HUES64 (cell line): ENCODE measurements around the gene SH3RF1.

Experiments used
- H3K27ac ChIP-seq: 2 replicates; pipeline ENCODE4 v1.7.0; 2013; ENCODE audit warnings: low read depth, low read length, inconsistent platforms
- H3K27me3 ChIP-seq: 2 replicates; pipeline ENCODE4 v1.6.1; 2013; ENCODE audit warnings: mild to moderate bottlenecking, low read length; ENCODE audit not compliant: insufficient read depth
- H3K36me3 ChIP-seq: 2 replicates; pipeline ENCODE4 v1.6.1; 2013; ENCODE audit warnings: mild to moderate bottlenecking, low read length; ENCODE audit not compliant: insufficient read depth
- H3K4me1 ChIP-seq: 2 replicates; pipeline ENCODE4 v1.6.1; 2013; ENCODE audit warnings: mild to moderate bottlenecking, low read length, moderate library complexity; ENCODE audit not compliant: insufficient read depth
- H3K4me3 ChIP-seq: 2 replicates; pipeline ENCODE4 v1.5.1; 2013; ENCODE audit warnings: mild to moderate bottlenecking, low read length, moderate library complexity
- H3K9ac ChIP-seq: 2 replicates; pipeline ENCODE4 v1.6.1; 2013; ENCODE audit warnings: mild to moderate bottlenecking, low read depth, low read length
- H3K9me3 ChIP-seq: 2 replicates; pipeline ENCODE4 v1.6.1; 2013; ENCODE audit warnings: low read depth, low read length; ENCODE audit not compliant: insufficient read depth
- WGBS: fragments of 150-250, 120-280 bp; methylation state at CpG from one replicate; pipeline ENCODE4 v1.1.7; 2013; ENCODE audit warnings: missing lambda C conversion rate; 5-methylcytosine and 5-hydroxymethylcytosine counted together

The SH3RF1 gene

GRCh38 chr4:169071747-169072146 is 199.0 kb downstream of the SH3RF1 start:
- Histone ChIP-seq H3K4me3 (no peak overlapping the region), H3K36me3 (no peaks in the 10 kb centered on the region), H3K27me3 (no peaks in the 10 kb centered on the region), H3K4me1 (peaks cover 16% of the 10 kb centered on the region), H3K9me3 (no peaks in the 10 kb centered on the region), H3K9ac (no peak overlapping the region), H3K27ac (no peak overlapping the region)
- WGBS, result 84% methylated on average over 7 of the region's 7 CpGs

DNA sequence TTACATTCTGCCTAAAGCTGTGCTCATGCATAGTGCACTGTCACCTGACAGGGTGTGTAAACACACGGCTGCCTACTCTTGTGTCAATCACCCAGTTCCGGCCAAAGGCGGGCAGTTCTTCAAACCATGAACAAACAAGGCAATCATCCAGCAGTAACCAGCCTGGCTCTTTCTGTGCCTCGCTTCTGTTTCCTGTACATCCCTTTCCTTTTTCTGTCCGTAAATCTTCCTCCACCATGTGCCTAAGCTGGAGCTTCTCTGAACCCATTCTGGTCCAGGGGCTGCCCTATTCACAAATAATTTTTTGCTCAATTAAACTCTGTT is 199.9 kb downstream of the SH3RF1 start:
- H3K9ac ChIP-seq, result peak overlapping the region; percentile 56
- H3K36me3 ChIP-seq, result no peaks in the 10 kb centered on the region
- peaks cover 16% of the 10 kb centered on the region for H3K4me1 ChIP-seq
- no peaks in the 10 kb centered on the region for H3K9me3 ChIP-seq
- no peaks in the 10 kb centered on the region for H3K27me3 ChIP-seq
- H3K4me3 ChIP-seq, result no peak overlapping the region
- H3K27ac ChIP-seq, result peak overlapping the region; percentile 82
- 72% methylated on average over 5 of the region's 5 CpGs for WGBS

DNA sequence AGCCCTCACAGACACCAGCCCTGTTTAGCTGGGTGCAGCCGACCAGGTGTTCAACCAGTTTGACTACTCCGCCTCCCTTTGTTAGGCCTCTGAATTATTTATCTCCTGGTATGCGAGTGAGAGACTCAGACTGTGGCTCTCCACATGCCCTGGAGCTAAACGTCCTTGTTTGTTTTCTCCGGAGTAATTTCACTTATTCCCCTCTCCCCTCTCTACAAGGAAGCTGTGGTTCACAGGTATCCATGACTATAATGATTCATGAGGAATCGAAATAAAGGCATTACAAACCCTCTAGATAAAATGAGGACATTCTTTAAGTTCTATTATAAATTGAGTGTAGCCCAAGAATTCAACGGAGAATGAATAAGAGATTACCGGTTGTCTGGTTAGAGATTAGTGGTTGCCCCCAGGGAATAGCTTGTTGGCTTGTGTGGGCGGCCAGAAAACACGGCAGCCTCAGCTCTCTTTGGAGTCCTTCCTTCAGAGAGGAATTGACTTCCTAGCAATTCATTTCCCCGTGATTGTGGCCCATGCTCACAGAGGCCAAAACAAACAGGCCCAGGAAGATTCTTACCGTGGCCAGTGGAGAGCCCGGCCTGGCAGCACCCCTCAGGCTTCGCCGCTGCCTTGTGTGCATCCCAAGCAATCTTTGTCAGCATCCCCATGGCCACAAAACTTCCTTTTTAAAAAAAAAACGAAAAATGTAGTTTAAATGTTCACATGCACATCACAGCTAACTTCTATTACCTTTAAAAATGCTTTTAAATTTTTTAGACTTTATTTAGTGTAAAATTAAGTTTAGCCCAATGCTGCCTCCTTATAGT is 200.5 kb downstream of the SH3RF1 start:
- H3K9me3 ChIP-seq, result no peaks in the 10 kb centered on the region
- H3K4me1 ChIP-seq, result peaks cover 16% of the 10 kb centered on the region
- peak overlapping the region; percentile 82 for H3K27ac ChIP-seq
- H3K4me3 ChIP-seq, result no peak overlapping the region
- no peaks in the 10 kb centered on the region for H3K36me3 ChIP-seq
- H3K27me3 ChIP-seq, result no peaks in the 10 kb centered on the region
- H3K9ac ChIP-seq, result peak overlapping the region; percentile 56
- 34% methylated on average over 15 of the region's 16 CpGs for WGBS

- 83% methylated on average over 8 of the region's 8 CpGs for WGBS
- Histone ChIP-seq H3K4me1 (peaks cover 16% of the 10 kb centered on the region), H3K4me3 (no peak overlapping the region), H3K9me3 (no peaks in the 10 kb centered on the region), H3K9ac (no peak overlapping the region), H3K36me3 (no peaks in the 10 kb centered on the region), H3K27ac (no peak overlapping the region), H3K27me3 (no peaks in the 10 kb centered on the region)
Observed at GRCh38 chr4:169068423-169068822, 202.3 kb downstream of the SH3RF1 start.

GRCh38 chr4:169066934-169067333 is 203.8 kb downstream of the SH3RF1 start:
- H3K4me1 ChIP-seq, result peaks cover 16% of the 10 kb centered on the region
- H3K27ac ChIP-seq, result no peak overlapping the region
- H3K9ac ChIP-seq, result no peak overlapping the region
- WGBS, result 96% methylated on average over 5 of the region's 5 CpGs
- H3K4me3 ChIP-seq, result no peak overlapping the region
- H3K9me3 ChIP-seq, result no peaks in the 10 kb centered on the region
- no peaks in the 10 kb centered on the region for H3K27me3 ChIP-seq
- no peaks in the 10 kb centered on the region for H3K36me3 ChIP-seq

DNA sequence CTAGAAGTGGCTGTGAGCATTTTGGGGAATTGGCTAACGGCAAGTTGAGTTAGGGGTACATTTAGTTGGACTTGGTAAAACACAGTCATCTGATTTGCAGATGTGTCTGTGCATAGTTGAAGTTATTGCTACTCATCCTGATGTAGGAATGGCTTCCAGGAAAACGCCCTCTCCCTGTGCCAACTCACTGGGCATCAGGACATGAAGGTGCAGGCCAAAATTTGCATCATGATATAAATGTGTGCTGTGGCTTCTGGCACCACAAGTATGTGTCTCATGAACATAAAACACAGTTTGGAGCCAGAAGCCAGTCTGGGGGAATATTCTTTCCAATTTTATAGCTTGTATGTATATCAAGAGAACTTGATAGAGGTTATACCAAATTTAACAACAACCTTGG is 206.5 kb downstream of the SH3RF1 start:
- H3K4me1 ChIP-seq, result no peaks in the 10 kb centered on the region
- H3K27me3 ChIP-seq, result no peaks in the 10 kb centered on the region
- no peaks in the 10 kb centered on the region for H3K36me3 ChIP-seq
- no peaks in the 10 kb centered on the region for H3K9me3 ChIP-seq
- H3K4me3 ChIP-seq, result no peak overlapping the region
- WGBS, result 93% methylated on average over 2 of the region's 2 CpGs
- H3K9ac ChIP-seq, result no peak overlapping the region
- H3K27ac ChIP-seq, result no peak overlapping the region

GRCh38 chr4:169063441-169063840 is 207.3 kb downstream of the SH3RF1 start:
- WGBS, result 97% methylated on average over 3 of the region's 3 CpGs
- Histone ChIP-seq H3K27me3 (no peaks in the 10 kb centered on the region), H3K27ac (no peak overlapping the region)

DNA sequence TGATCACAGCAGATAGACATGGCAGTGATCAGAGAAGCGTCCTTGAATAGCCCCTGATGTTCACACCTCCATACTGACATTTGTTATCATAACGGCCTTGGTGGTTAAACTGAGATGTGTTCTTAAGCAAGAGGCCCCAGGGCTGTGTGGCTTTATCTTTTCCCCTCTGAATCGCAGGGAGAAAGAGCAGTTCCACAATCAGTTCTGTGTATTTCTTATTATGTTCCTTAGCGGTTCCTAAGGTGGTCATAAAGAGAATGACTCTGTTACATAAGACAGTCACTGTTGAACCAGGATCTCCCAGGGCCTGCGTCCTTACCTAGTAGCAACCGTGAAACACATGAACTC is 207.9 kb downstream of the SH3RF1 start:
- Histone ChIP-seq H3K4me3 (no peak overlapping the region), H3K27me3 (no peaks in the 10 kb centered on the region), H3K9ac (no peak overlapping the region), H3K36me3 (no peaks in the 10 kb centered on the region), H3K27ac (no peak overlapping the region), H3K9me3 (no peaks in the 10 kb centered on the region), H3K4me1 (no peaks in the 10 kb centered on the region)
- WGBS, result 95% methylated on average over 6 of the region's 6 CpGs

More at GRCh38 chr4:169063441-169063840, 207.3 kb downstream of the SH3RF1 start:
- Histone ChIP-seq H3K36me3 (no peaks in the 10 kb centered on the region), H3K4me3 (no peak overlapping the region), H3K4me1 (no peaks in the 10 kb centered on the region), H3K9me3 (no peaks in the 10 kb centered on the region), H3K9ac (no peak overlapping the region)

DNA sequence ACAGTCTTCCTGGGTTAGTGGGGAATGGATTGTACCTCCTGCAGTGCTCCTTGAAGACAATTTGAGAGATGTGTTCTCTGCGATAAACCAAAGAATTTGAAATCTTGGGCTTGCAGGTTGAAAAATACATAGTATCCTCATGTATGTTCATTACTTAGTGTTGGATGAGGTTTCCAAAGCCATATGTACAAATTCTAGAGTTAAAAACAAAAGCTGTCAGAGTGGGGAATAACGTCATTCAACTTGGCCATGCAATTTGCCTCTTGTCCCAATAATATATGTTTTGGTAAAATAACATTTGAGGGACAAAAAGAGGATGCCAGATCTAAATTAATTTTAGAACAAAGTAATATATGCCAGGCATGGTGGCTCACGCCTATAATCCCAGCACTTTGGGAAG is 209.4 kb downstream of the SH3RF1 start:
- Histone ChIP-seq H3K4me3 (no peak overlapping the region), H3K9me3 (no peaks in the 10 kb centered on the region), H3K27ac (no peak overlapping the region), H3K9ac (no peak overlapping the region), H3K4me1 (no peaks in the 10 kb centered on the region), H3K36me3 (no peaks in the 10 kb centered on the region), H3K27me3 (no peaks in the 10 kb centered on the region)
- WGBS, result 97% methylated on average over 2 of the region's 3 CpGs

- no peaks in the 10 kb centered on the region for H3K4me1 ChIP-seq
- no peak overlapping the region for H3K9ac ChIP-seq
- H3K4me3 ChIP-seq, result no peak overlapping the region
- H3K36me3 ChIP-seq, result no peaks in the 10 kb centered on the region
- H3K27ac ChIP-seq, result no peak overlapping the region
- H3K9me3 ChIP-seq, result no peaks in the 10 kb centered on the region
- WGBS, result 90% methylated on average over 8 of the region's 9 CpGs
- H3K27me3 ChIP-seq, result no peaks in the 10 kb centered on the region
Observed at GRCh38 chr4:169060391-169061091, 210.2 kb downstream of the SH3RF1 start.

GRCh38 chr4:169059306-169060211 is 211.2 kb downstream of the SH3RF1 start:
- no peaks in the 10 kb centered on the region for H3K36me3 ChIP-seq
- no peaks in the 10 kb centered on the region for H3K9me3 ChIP-seq
- no peak overlapping the region for H3K4me3 ChIP-seq
- no peaks in the 10 kb centered on the region for H3K27me3 ChIP-seq
- 91% methylated on average over 22 of the region's 22 CpGs for WGBS
- no peak overlapping the region for H3K27ac ChIP-seq
- H3K9ac ChIP-seq, result no peak overlapping the region
- H3K4me1 ChIP-seq, result no peaks in the 10 kb centered on the region
